ENCODE measurements around the gene MAGI1.

GRCh38 chr3:65532215-65532614, 506.5 kb downstream of the MAGI1 start:
- no peak for TF ChIP-seq CTCF (IDR thresholded peaks at IDR 0.05)
- TF ChIP-seq POLR2A (IDR thresholded peaks at IDR 0.05), result no peak
